GM10847 (cell line): Measurements from ENCODE around the gene SYNPR.

ENCODE experiments used
- POLR2A ChIP-seq: IDR thresholded peaks from 2 replicates; pipeline ENCODE4 v1.6.1; 2011; ENCODE audit not compliant: insufficient read length; ENCODE audit errors: extremely low read depth

SYNPR gene

DNA sequence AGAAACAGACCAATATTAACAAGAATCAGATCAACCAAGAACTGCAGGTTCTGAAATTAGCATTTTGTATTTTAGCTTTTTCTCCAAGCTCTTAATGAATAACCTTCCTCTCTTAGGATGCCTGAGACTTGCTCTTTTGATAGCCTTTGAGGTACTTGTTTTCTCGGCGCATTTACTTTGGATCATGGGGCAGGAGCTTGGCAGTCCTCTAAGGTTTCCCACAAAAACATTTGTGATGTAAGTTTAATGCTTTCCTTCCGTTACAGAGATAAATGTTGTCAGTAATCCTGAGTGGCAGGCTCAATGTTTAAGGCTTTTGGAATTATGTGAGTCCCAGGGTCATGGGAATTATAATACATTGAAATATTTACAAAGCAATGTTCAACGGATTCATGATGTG, 236.6 kb downstream of the SYNPR start:
- TF ChIP-seq POLR2A: no peak

DNA sequence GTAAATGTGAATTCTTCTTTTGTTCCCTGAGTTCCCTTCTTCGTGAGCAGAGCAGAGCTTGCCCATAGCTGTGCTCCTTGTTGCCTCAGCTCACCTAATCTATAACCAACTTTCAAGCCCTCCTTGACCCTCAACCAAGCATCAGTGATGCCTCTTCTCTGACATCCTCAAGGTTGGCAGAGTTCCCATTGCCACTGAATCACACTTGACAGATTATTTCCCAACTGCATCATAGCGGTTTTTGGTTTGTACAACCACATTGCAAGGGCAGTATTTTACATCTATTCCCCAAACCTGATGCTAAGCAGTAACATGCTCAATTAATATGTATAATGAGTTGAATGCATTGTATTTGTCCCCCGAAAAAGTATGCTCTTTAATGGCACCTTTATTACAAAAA, 241.3 kb downstream of the SYNPR start:
- TF ChIP-seq POLR2A: no peak

DNA sequence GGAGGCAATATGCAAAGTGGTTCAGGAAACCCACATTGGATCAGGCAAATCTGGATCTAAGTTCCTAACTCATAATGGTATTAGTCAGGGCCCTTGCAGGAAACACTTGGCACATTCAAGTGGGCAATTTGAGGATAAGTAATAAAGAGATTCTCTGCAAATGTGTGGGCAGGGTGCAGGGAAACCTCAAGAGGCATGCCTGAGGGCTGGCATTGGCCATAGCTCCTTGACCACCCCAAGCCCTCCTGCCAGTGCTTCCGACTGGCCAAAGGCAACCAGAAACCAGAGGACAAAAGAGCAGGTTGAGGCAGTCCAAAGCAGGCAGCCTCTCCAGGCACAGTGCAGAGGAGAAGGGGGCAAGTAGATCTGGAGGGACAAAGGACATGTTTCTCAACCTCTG, 243.5 kb downstream of the SYNPR start:
- no peak for TF ChIP-seq POLR2A

- no peak for TF ChIP-seq POLR2A
Measured at GRCh38 chr3:63523100-63523499, 245.0 kb downstream of the SYNPR start.

- TF ChIP-seq POLR2A: no peak
Measured at GRCh38 chr3:63528325-63529000, 250.4 kb downstream of the SYNPR start.

- no peak for TF ChIP-seq POLR2A
Measured at GRCh38 chr3:63532521-63532920, 254.4 kb downstream of the SYNPR start.

- TF ChIP-seq POLR2A: no peak
Measured at GRCh38 chr3:63538919-63539318, 260.8 kb downstream of the SYNPR start.

DNA sequence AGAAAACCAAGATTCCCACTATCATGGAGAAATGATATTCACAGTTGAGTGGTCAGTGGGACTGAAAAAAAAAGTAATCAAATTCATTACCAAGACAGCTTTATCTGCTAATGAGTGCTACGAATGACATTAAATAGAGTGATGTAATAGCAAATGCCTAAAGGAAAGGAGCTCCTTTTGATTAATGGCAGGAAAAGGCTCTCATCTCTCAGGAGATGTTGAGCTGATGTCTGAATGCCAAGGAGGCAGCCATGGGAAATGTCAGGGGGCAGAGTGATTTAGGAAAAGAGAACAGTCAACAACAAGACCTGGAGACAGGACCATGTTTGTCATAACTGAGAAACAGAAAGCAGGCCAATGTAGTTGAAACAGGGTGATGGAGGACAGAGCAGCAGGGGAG, 277.7 kb downstream of the SYNPR start:
- no peak for TF ChIP-seq POLR2A

GRCh38 chr3:63556401-63556800, 278.3 kb downstream of the SYNPR start:
- no peak for TF ChIP-seq POLR2A

GRCh38 chr3:63557912-63558311, 279.8 kb downstream of the SYNPR start:
- TF ChIP-seq POLR2A: no peak

DNA sequence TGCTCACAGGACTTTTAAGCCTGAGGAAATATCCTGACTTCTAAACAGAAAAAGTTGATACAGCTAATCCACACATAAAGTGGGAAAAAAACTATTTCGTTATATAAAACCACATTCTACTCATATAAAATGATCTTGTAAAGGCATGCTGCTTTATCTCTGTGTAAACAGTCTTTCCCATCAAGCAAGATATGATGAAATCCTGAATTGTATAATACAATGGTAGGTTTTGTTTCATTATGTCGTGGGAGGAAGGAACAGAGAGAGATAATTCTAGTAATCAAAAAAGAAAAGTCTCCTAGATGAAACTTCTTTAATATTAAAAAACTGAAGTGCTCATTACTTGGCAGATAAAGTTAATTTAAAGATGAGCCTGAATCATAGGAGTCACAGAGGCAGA, 281.8 kb downstream of the SYNPR start:
- TF ChIP-seq POLR2A: no peak

GRCh38 chr3:63561879-63562278, 283.8 kb downstream of the SYNPR start:
- no peak for TF ChIP-seq POLR2A

- no peak for TF ChIP-seq POLR2A
Measured at GRCh38 chr3:63562323-63562722, 284.2 kb downstream of the SYNPR start.

DNA sequence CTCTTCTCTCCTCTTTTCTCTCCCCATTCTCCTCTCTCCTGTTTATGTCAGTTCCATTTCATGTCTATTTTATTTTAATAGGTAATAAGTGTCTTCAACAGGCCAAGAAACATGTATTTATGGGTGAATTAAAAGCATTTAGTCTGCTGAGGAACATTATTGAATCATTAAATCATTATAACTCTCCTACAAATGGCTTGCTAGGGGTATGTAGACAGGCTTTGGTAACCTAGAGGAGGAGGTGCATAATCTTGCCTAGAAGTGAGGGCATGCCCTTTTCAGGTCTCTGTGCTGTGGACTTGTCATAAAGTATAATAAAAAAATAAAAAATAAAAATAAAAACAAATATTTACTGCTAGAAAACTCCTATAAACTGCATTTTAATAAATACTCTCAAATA, 285.5 kb downstream of the SYNPR start:
- no peak for TF ChIP-seq POLR2A

DNA sequence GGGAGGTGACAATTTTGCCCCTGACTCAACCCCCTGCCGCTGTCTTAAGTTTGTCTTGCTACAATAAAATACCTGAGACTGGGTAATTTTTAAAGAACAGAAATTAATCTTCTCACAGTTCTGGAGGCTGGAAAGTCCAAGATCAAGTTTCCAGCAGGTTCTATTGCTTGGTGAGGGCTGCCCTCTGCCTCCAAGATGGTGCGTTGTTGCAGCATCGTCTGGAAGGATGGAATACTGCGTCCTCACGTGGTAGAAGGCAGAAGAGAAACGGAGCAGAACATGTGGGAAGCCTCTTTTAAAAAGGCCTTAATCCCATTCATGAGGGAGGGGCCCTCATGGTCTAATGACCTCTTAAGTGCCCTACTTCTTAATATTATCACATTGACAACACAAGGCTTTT, 287.1 kb downstream of the SYNPR start:
- TF ChIP-seq POLR2A: no peak

DNA sequence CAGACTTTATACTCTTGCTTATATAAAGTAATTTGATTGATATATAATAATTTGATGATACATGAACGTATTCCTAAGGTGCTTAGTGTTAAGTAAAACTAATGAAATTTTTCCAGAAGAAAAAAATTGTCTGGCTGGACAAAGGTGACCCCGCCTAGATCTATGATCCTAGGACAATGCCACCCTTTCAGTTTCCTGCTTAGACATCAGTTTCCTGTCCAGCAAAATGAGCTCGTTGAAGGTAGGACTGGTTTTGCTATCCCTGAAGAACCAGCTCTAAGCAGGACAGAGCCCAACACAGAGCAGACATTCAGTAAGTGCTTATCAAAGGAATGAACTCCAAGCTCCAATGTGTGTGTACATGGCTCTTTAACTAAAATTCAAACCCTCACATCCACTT, 293.6 kb downstream of the SYNPR start:
- TF ChIP-seq POLR2A: no peak

GRCh38 chr3:63576846-63577245, 298.7 kb downstream of the SYNPR start:
- TF ChIP-seq POLR2A: no peak
